Keratinocyte (primary cell): ENCODE results near the gene PDXDC1. TPM values are rescaled to one million over a fixed set of nuclear protein-coding genes. Genes with fewer than 3 reads are reported as not detected.
"Not testable (repeated sequence)": the region's sequence is repeated elsewhere in the genome, so short reads cannot be mapped to it uniquely, and the experiment has no call there.

ENCODE experiments used
- DNase-seq: peaks from one replicate; pipeline ENCODE4 v3.0.0-alpha.2; 2011; ENCODE audit warnings: low read depth, missing footprints, low spot score
- FAIRE-seq: peaks from 2 replicates; lab custom pipeline; 2011; peaks lifted over from hg19 to GRCh38; lab: Jason Lieb, UNC
- H2AFZ ChIP-seq: 2 replicates; pipeline ENCODE4 v1.6.0; 2012; ENCODE audit warnings: low read length, control low read depth, inconsistent platforms; ENCODE audit not compliant: control insufficient read depth
- H3K27ac ChIP-seq: 2 replicates; pipeline ENCODE4 v1.5.1; 2011; ENCODE audit warnings: low read length; ENCODE audit not compliant: control insufficient read depth, insufficient read depth
- H3K27me3 ChIP-seq: 3 replicates; pipeline ENCODE4 v1.6.0; 2011; ENCODE audit warnings: low read length; ENCODE audit not compliant: control insufficient read depth, insufficient read depth; ENCODE audit errors: extremely low read depth
- H3K36me3 ChIP-seq, 2 experiments: 2 replicates in 1 of 2; 3 replicates in 1 of 2; pipeline ENCODE4 v1.5.1; 2011; ENCODE audit warnings: low read length in 2 of 2, mild to moderate bottlenecking in 1 of 2; ENCODE audit not compliant: control insufficient read depth in 2 of 2, insufficient read depth in 2 of 2; ENCODE audit errors: extremely low read depth in 1 of 2
- H3K4me1 ChIP-seq: 3 replicates; pipeline ENCODE4 v1.5.1; 2011; ENCODE audit warnings: low read length; ENCODE audit not compliant: control insufficient read depth, insufficient read depth; ENCODE audit errors: extremely low read depth
- H3K4me2 ChIP-seq: 3 replicates; pipeline ENCODE4 v1.6.0; 2011; ENCODE audit warnings: low read depth, low read length; ENCODE audit not compliant: control insufficient read depth, insufficient read depth; ENCODE audit errors: extremely low read depth
- H3K4me3 ChIP-seq, 3 experiments: fragments of 200-600 bp in 1 of 3; sonication (generic) in 1 of 3; 2 replicates in 2 of 3; 3 replicates in 1 of 3; pipeline ENCODE4 v1.5.1; 2011 to 2016; ENCODE audit warnings: low read length in 3 of 3, mild to moderate bottlenecking in 3 of 3, control low read depth in 2 of 3, inconsistent platforms in 1 of 3, low read depth in 1 of 3, mixed read lengths in 1 of 3, mixed run types in 1 of 3, moderate library complexity in 1 of 3; ENCODE audit not compliant: control insufficient read depth in 2 of 3, insufficient read depth in 2 of 3; ENCODE audit errors: extremely low read depth in 1 of 3
- H3K79me2 ChIP-seq: 2 replicates; pipeline ENCODE4 v1.6.0; 2012; ENCODE audit warnings: low read length; ENCODE audit not compliant: control insufficient read depth, insufficient read depth
- H3K9ac ChIP-seq: 3 replicates; pipeline ENCODE4 v1.6.0; 2011; ENCODE audit warnings: low read length; ENCODE audit not compliant: control insufficient read depth, insufficient read depth; ENCODE audit errors: extremely low read depth
- H3K9me1 ChIP-seq: 3 replicates; pipeline ENCODE4 v1.6.0; 2011; ENCODE audit warnings: low read length; ENCODE audit not compliant: control insufficient read depth, insufficient read depth; ENCODE audit errors: extremely low read depth
- H3K9me3 ChIP-seq: 2 replicates; pipeline ENCODE4 v1.5.1; 2012; ENCODE audit warnings: low read depth, low read length; ENCODE audit not compliant: control insufficient read depth
- H4K20me1 ChIP-seq: 3 replicates; pipeline ENCODE4 v1.6.0; 2011; ENCODE audit warnings: low read length; ENCODE audit not compliant: control insufficient read depth, insufficient read depth; ENCODE audit errors: extremely low read depth
- dilution Hi-C: fragments of 300-500 bp; cut with MboI; formaldehyde crosslinking; loops from one replicate; pipeline ENCODE4 v1.7.0; 2020; ENCODE audit warnings: low sequenced_read_pairs; ENCODE audit not compliant: extremely low pct_ligation_motif_present
- polyA plus RNA-seq, 5 experiments: library from polyadenylated mRNA; depleted of rRNA in 3 of 5; stranded (reverse) in 3 of 5; stranded (forward) in 1 of 5; unstranded in 1 of 5; fragments of >200 nt; gene quantifications; 1 replicate in 1 of 5; 2 replicates in 3 of 5; 3 replicates in 1 of 5; pipeline versions ENCODE4 v1.2.1 to v1.2.3, GENCODE V29; 2011 to 2012; ENCODE audit warnings: missing spikeins in 2 of 5, low read depth in 1 of 5, low replicate concordance in 1 of 5

The PDXDC1 gene
- polyA plus RNA-seq, 1 donor (not counting 4 experiments of a cell fraction or from before 2014, with no cell fraction given), result 70.7 TPM

GRCh38 chr16:15135483-15136360 lies 160.9 kb downstream of the PDXDC1 start:
- H3K9ac ChIP-seq, H3K36me3 ChIP-seq, H3K4me3 ChIP-seq, H2AFZ ChIP-seq, H3K4me2 ChIP-seq, dilution Hi-C loops, H3K27me3 ChIP-seq, H3K79me2 ChIP-seq, H3K9me1 ChIP-seq, H4K20me1 ChIP-seq, H3K9me3 ChIP-seq, H3K27ac ChIP-seq, H3K4me1 ChIP-seq, DNase-seq, FAIRE-seq: not testable (repeated sequence)

DNA sequence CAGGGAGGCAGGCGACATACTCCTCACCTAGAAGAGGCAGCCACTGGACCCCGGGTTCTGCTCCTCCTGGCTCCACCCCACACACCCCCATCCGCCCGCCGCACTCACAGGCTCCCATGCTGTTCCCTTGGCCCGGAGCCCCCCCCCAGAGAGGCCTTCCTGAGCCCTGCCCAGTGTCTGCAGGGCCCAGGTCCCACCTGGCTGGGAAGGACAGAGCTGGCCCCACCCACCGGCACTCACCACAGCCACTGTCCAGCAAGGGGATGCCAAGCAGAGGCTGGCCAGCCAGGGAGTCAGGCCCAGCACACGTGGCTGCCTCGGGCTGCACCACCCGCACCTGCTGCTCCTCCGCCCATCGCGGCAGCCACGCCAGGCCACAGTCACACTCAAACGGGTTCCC lies 162.7 kb downstream of the PDXDC1 start:
- H3K27me3 ChIP-seq, H3K9me3 ChIP-seq, H3K9me1 ChIP-seq, H3K9ac ChIP-seq, H3K4me3 ChIP-seq, H3K36me3 ChIP-seq, H3K27ac ChIP-seq, H3K4me2 ChIP-seq, FAIRE-seq, H3K4me1 ChIP-seq, DNase-seq, dilution Hi-C loops, H4K20me1 ChIP-seq, H2AFZ ChIP-seq: not testable (repeated sequence)
- H3K79me2 ChIP-seq, result peaks cover 10% of the 10 kb centered on the region

- H3K27ac ChIP-seq, H4K20me1 ChIP-seq, H2AFZ ChIP-seq, H3K4me2 ChIP-seq, H3K9me1 ChIP-seq, dilution Hi-C loops, H3K36me3 ChIP-seq, DNase-seq, H3K9ac ChIP-seq, H3K4me3 ChIP-seq, H3K27me3 ChIP-seq, H3K9me3 ChIP-seq: not testable (repeated sequence)
- Histone ChIP-seq H3K79me2 (peaks cover 19% of the 10 kb centered on the region), H3K4me1 (peaks cover 34% of the 10 kb centered on the region)
- FAIRE-seq, result peak; percentile 51
Observed at GRCh38 chr16:15140444-15141365, 165.9 kb downstream of the PDXDC1 start.
